ENCODE data around the gene CRTC1. TPM values are rescaled to one million over a fixed set of nuclear protein-coding genes. Genes with fewer than 3 reads are reported as not detected.

CRTC1 gene
- total and polyA plus RNA-seq, 2 of the 13 experiments (the other 11 are each of a cell fraction or from before 2014, with no cell fraction given), result 2.0 to 2.7 TPM

DNA sequence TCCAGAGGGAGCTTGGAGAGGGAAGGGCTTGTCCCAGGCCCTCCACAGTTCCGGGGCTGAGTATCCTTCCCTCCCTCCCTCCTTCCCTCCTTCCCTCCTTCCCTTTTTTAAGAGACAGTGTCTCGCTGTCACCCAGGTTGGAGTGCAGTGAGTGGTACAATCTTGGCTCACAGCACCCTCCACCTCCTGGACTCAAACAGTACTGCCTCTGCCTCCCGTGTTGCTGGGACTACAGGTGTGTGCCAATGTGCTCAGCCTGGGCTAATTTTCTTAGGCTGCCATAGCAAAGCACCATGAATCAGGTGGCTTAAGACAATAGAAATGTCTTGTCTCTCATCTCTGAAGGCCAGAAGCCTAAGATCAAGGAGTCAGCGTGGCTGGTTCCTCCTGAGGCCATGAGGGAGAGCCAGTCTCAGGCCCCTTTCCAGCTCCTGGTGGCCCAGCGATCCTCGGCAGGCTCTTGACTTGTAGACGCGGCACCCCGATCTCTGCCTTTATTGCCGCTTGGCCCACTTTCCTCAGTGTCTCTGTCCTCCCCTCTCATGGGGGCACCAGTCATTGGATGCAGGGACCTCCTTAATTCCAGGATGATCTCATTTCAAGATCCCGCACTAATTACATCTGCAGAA is 47.5 kb downstream of the CRTC1 start:
- intact Hi-C loops (cut with micrococcal nuclease; ENCODE audit: unreplicated experiment) (loop anchor here (10.0 kb wide), 1 partner anchor 46 kb away; the partner anchor contains the start of gene CRTC1), in situ Hi-C loops (cut with HindIII; ENCODE audit: extremely low pct_ligation_motif_present, low pct_unique_long_range_greater_than_20kb) (no loop called here)
- H3K4me3 ChIP-seq (replicated peaks in 1 of 3; ENCODE audit: insufficient read depth in 1 of 3, low read depth in 2 of 3, low read length in 3 of 3), result no peak overlapping the region
- ChIA-PET CTCF (ENCODE audit: low intra/inter-chr PET ratio, low total read pairs) (no interaction called here), POLR2A (interaction anchor here (0.6 to 1.4 kb wide), 2 partner anchors 11 to 50 kb away, joined by 3 to 6 read pairs; no protein-coding TSS in a partner anchor)
- peak overlapping the region; percentile 50 for H3K4me2 ChIP-seq (ENCODE audit: low read depth, low read length)
- H4K20me1 ChIP-seq (ENCODE audit: insufficient read depth, low read length), result no peaks in the 10 kb centered on the region
- no peaks in the 10 kb centered on the region for H3K27me3 ChIP-seq (ENCODE audit: control insufficient read depth in 1 of 2, insufficient read depth in 2 of 2, low read length in 2 of 2)
- peaks cover 49% of the 10 kb centered on the region for H3K4me1 ChIP-seq (ENCODE audit: insufficient read depth, low read length)
- H3K9me3 ChIP-seq (ENCODE audit: low read length), result no peaks in the 10 kb centered on the region
- FAIRE-seq (peak; percentile 60), DNase-seq (ENCODE audit: low spot score) (peak; percentile 41), ATAC-seq (peak; percentile 86)
- WGBS (ENCODE audit: low lambda C conversion rate), result 72% methylated on average over 10 of the region's 11 CpGs
- H2AFZ ChIP-seq (ENCODE audit: low read length), result no peak overlapping the region
- peaks cover 4% of the 10 kb centered on the region for H3K79me2 ChIP-seq (ENCODE audit: insufficient read depth, low read length)
- no TSS peak for BruUV-seq (replicated peaks)
- H3K27ac ChIP-seq (ENCODE audit: extremely low read length, insufficient read depth, low read length), result peak overlapping the region; percentile 59
- H3K9ac ChIP-seq (ENCODE audit: insufficient read depth, low read depth, low read length), result no peak overlapping the region; the same call in 1 of the 2 replicates
- no peaks in the 10 kb centered on the region; a peak in 1 of 5 replicates for H3K36me3 ChIP-seq (replicated peaks in 1 of 2; ENCODE audit: control insufficient read depth in 1 of 2, insufficient read depth in 2 of 2, low read length in 2 of 2)
- TF ChIP-seq ZNF790 (CRISPR knock-in tag; IDR thresholded peaks at IDR 0.05; ENCODE audit: borderline replicate concordance), result 0 out of 2 replicates have a peak, but pooled peaks have one; percentile 32
- TF ChIP-seq ZNF292 (CRISPR knock-in tag; IDR thresholded peaks at IDR 0.05; ENCODE audit: borderline replicate concordance, low read depth), result no peak
- TF ChIP-seq, protein P1, sequence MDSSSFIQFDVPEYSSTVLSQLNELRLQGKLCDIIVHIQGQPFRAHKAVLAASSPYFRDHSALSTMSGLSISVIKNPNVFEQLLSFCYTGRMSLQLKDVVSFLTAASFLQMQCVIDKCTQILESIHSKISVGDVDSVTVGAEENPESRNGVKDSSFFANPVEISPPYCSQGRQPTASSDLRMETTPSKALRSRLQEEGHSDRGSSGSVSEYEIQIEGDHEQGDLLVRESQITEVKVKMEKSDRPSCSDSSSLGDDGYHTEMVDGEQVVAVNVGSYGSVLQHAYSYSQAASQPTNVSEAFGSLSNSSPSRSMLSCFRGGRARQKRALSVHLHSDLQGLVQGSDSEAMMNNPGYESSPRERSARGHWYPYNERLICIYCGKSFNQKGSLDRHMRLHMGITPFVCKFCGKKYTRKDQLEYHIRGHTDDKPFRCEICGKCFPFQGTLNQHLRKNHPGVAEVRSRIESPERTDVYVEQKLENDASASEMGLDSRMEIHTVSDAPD (CRISPR knock-in tag; IDR thresholded peaks at IDR 0.05), result no peak
- 0 out of 2 replicates have a peak, but pooled peaks have one; percentile 3 for TF ChIP-seq ZNF343 (CRISPR knock-in tag; IDR thresholded peaks at IDR 0.05)
- TF ChIP-seq, protein P2, sequence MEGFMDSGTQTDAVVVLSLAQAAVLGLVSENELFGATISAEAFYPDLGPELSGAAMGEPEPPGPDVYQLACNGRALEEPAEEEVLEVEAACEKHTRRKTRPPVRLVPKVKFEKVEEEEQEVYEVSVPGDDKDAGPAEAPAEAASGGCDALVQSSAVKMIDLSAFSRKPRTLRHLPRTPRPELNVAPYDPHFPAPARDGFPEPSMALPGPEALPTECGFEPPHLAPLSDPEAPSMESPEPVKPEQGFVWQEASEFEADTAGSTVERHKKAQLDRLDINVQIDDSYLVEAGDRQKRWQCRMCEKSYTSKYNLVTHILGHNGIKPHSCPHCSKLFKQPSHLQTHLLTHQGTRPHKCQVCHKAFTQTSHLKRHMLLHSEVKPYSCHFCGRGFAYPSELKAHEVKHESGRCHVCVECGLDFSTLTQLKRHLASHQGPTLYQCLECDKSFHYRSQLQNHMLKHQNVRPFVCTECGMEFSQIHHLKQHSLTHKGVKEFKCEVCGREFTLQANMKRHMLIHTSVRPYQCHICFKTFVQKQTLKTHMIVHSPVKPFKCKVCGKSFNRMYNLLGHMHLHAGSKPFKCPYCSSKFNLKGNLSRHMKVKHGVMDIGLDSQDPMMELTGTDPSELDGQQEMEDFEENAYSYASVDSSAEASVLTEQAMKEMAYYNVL (CRISPR knock-in tag; IDR thresholded peaks at IDR 0.05; ENCODE audit: borderline replicate concordance), result peak; percentile 23; the same call in 1 of the 2 replicates
- TF ChIP-seq ZNF549 (CRISPR knock-in tag; IDR thresholded peaks at IDR 0.05), result no peak
- peak; percentile 99 for TF ChIP-seq ZBTB38 (CRISPR knock-in tag; IDR thresholded peaks at IDR 0.05)
- peak; percentile 86 for TF ChIP-seq PRPF4 (IDR thresholded peaks at IDR 0.05; ENCODE audit: low read depth, low read length, poor library complexity, severe bottlenecking)
- TF ChIP-seq, protein P3, sequence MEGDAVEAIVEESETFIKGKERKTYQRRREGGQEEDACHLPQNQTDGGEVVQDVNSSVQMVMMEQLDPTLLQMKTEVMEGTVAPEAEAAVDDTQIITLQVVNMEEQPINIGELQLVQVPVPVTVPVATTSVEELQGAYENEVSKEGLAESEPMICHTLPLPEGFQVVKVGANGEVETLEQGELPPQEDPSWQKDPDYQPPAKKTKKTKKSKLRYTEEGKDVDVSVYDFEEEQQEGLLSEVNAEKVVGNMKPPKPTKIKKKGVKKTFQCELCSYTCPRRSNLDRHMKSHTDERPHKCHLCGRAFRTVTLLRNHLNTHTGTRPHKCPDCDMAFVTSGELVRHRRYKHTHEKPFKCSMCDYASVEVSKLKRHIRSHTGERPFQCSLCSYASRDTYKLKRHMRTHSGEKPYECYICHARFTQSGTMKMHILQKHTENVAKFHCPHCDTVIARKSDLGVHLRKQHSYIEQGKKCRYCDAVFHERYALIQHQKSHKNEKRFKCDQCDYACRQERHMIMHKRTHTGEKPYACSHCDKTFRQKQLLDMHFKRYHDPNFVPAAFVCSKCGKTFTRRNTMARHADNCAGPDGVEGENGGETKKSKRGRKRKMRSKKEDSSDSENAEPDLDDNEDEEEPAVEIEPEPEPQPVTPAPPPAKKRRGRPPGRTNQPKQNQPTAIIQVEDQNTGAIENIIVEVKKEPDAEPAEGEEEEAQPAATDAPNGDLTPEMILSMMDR (CRISPR knock-in tag; IDR thresholded peaks at IDR 0.05), result peak; percentile 38
- TF ChIP-seq STAG1 (CRISPR knock-in tag; IDR thresholded peaks at IDR 0.05), result peak; percentile 5; the same call in 1 of the 2 replicates
- 0 out of 2 replicates have a peak, but pooled peaks have one; percentile 36 for TF ChIP-seq SNAI1 (CRISPR knock-in tag; IDR thresholded peaks at IDR 0.05; ENCODE audit: borderline replicate concordance)
- 0 out of 2 replicates have a peak, but pooled peaks have one; percentile 15 for TF ChIP-seq RAD21 (CRISPR knock-in tag; IDR thresholded peaks at IDR 0.05)
- 0 out of 2 replicates have a peak, but pooled peaks have one; percentile 14 for TF ChIP-seq ZNF333 (CRISPR knock-in tag; IDR thresholded peaks at IDR 0.05; ENCODE audit: borderline replicate concordance)
- TF ChIP-seq, protein P4, sequence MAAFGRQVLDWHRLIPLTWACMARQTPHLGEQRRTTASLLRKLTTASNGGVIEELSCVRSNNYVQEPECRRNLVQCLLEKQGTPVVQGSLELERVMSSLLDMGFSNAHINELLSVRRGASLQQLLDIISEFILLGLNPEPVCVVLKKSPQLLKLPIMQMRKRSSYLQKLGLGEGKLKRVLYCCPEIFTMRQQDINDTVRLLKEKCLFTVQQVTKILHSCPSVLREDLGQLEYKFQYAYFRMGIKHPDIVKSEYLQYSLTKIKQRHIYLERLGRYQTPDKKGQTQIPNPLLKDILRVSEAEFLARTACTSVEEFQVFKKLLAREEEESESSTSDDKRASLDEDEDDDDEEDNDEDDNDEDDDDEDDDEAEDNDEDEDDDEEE (CRISPR knock-in tag; IDR thresholded peaks at IDR 0.05), result peak; percentile 12; the same call in 1 of the 2 replicates

Data from HepG2 (cell line).